Neural cell (in vitro differentiated cells): ENCODE data around the gene HIVEP3. TPM values are rescaled to one million over a fixed set of nuclear protein-coding genes. Genes with fewer than 3 reads are reported as not detected.

ENCODE experiments used
- H2AFZ ChIP-seq: fragments of 200-600, 300-800 bp; sonication (generic), shearing (Covaris generic); 2 replicates; pipeline ENCODE4 v1.6.0; 2014; ENCODE audit warnings: low read depth, mild to moderate bottlenecking, antibody characterized with exemption, low read length, moderate library complexity
- H3F3A ChIP-seq: fragments of 200-600 bp; shearing (Covaris generic); 2 replicates; pipeline ENCODE4 v1.6.1; 2016; ENCODE audit warnings: mild to moderate bottlenecking, moderate library complexity, mixed read lengths, antibody characterized with exemption, low read length; ENCODE audit not compliant: insufficient read depth, poor library complexity, severe bottlenecking
- H3K27ac ChIP-seq: fragments of 200-600, 300-800 bp; sonication (generic), shearing (Covaris generic); 2 replicates; pipeline ENCODE4 v1.5.1; 2014; ENCODE audit warnings: mild to moderate bottlenecking, low read length, moderate library complexity
- H3K27me3 ChIP-seq: fragments of 300-800, 200-600 bp; sonication (generic), shearing (Covaris generic); 2 replicates; pipeline ENCODE4 v1.6.0; 2014; ENCODE audit warnings: mild to moderate bottlenecking, low read depth, low read length, moderate library complexity; ENCODE audit not compliant: insufficient read depth
- H3K36me3 ChIP-seq: fragments of 300-800, 200-600 bp; sonication (generic), shearing (Covaris generic); 2 replicates; pipeline ENCODE4 v1.5.1; 2014; ENCODE audit warnings: mild to moderate bottlenecking, antibody characterized with exemption, low read length, moderate library complexity; ENCODE audit not compliant: insufficient read depth
- H3K4me2 ChIP-seq: fragments of 300-800, 200-600 bp; sonication (generic), shearing (Covaris generic); 2 replicates; pipeline ENCODE4 v1.6.0; 2014; ENCODE audit warnings: mild to moderate bottlenecking, low read length
- H3K4me3 ChIP-seq: fragments of 300-800, 200-600 bp; sonication (generic), shearing (Covaris generic); 2 replicates; pipeline ENCODE4 v1.5.1; 2014; ENCODE audit warnings: mild to moderate bottlenecking, low read length, moderate library complexity
- H3K79me2 ChIP-seq: fragments of 200-600 bp; shearing (Covaris generic); replicated peaks from 2 replicates; pipeline ENCODE4 v1.6.0; 2014; ENCODE audit warnings: mild to moderate bottlenecking, low read length, moderate library complexity; ENCODE audit not compliant: insufficient read depth
- H3K9ac ChIP-seq: fragments of 300-800, 200-600 bp; sonication (generic), shearing (Covaris generic); 2 replicates; pipeline ENCODE4 v1.6.1; 2016; ENCODE audit warnings: mild to moderate bottlenecking, low read length, mixed read lengths
- H3K9me2 ChIP-seq: fragments of 200-600 bp; shearing (Covaris generic); 2 replicates; pipeline ENCODE4 v1.6.1; 2016; ENCODE audit warnings: mild to moderate bottlenecking, low read length, mixed read lengths; ENCODE audit not compliant: insufficient read depth
- H3K9me3 ChIP-seq: fragments of 200-600, 300-800 bp; sonication (generic), shearing (Covaris generic); 2 replicates; pipeline ENCODE4 v1.6.1; 2016; ENCODE audit warnings: mild to moderate bottlenecking, mixed run types, low read length, moderate library complexity, mixed read lengths
- H4K20me1 ChIP-seq: fragments of 200-600 bp; shearing (Covaris generic); 2 replicates; pipeline ENCODE4 v1.6.1; 2016; ENCODE audit warnings: mild to moderate bottlenecking, mixed run types; ENCODE audit not compliant: insufficient read depth
- EP300 ChIP-seq: fragments of 450-650 bp; conservative IDR thresholded peaks from 2 replicates; pipeline ENCODE4 v1.6.1; 2014; ENCODE audit warnings: antibody characterized with exemption, mild to moderate bottlenecking, moderate library complexity; ENCODE audit not compliant: poor library complexity, severe bottlenecking
- EZH2 ChIP-seq: fragments of 200-600, 300-800 bp; shearing (Covaris generic), sonication (generic); IDR thresholded peaks from 2 replicates; pipeline ENCODE4 v1.6.1; 2014; ENCODE audit warnings: antibody characterized with exemption, low read length, borderline replicate concordance, mild to moderate bottlenecking; ENCODE audit not compliant: insufficient read depth, poor library complexity, severe bottlenecking
- MXI1 ChIP-seq: fragments of 450-650 bp; conservative IDR thresholded peaks from 2 replicates; pipeline ENCODE4 v1.6.1; 2014; ENCODE audit warnings: antibody characterized with exemption, mild to moderate bottlenecking; ENCODE audit not compliant: poor library complexity, severe bottlenecking
- POLR2AphosphoS5 ChIP-seq: IDR thresholded peaks from 2 replicates; pipeline ENCODE4 v1.6.1; 2012
- RAD21 ChIP-seq: fragments of 450-650 bp; conservative IDR thresholded peaks from 2 replicates; pipeline ENCODE4 v1.6.1; 2014; ENCODE audit warnings: antibody characterized with exemption, mild to moderate bottlenecking, moderate library complexity
- SMC3 ChIP-seq: fragments of 450-650 bp; conservative IDR thresholded peaks from 2 replicates; pipeline ENCODE4 v1.6.1; 2014; ENCODE audit warnings: antibody characterized with exemption, mild to moderate bottlenecking, moderate library complexity; ENCODE audit not compliant: poor library complexity
- TAF1 ChIP-seq: IDR thresholded peaks from 2 replicates; pipeline ENCODE4 v1.6.1; 2012; ENCODE audit warnings: low read depth
- polyA plus RNA-seq: library from polyadenylated mRNA; depleted of rRNA; stranded (reverse); fragments of >200 nt; gene quantifications from 2 replicates; pipeline ENCODE4 v1.2.3, GENCODE V29; 2014
- TF ChIP-seq, protein P1 (sequence below): fragments of 450-650 bp; IDR thresholded peaks from 2 replicates; pipeline ENCODE4 v1.5.1; 2014; ENCODE audit warnings: antibody characterized with exemption, mild to moderate bottlenecking, moderate library complexity; ENCODE audit not compliant: poor library complexity, severe bottlenecking
- TF ChIP-seq, protein P2 (sequence below): IDR thresholded peaks from 2 replicates; pipeline ENCODE4 v1.6.1; 2012; ENCODE audit warnings: borderline replicate concordance

The HIVEP3 gene
- polyA plus RNA-seq, 1 donor from 2014 or later: 2.6 TPM

DNA sequence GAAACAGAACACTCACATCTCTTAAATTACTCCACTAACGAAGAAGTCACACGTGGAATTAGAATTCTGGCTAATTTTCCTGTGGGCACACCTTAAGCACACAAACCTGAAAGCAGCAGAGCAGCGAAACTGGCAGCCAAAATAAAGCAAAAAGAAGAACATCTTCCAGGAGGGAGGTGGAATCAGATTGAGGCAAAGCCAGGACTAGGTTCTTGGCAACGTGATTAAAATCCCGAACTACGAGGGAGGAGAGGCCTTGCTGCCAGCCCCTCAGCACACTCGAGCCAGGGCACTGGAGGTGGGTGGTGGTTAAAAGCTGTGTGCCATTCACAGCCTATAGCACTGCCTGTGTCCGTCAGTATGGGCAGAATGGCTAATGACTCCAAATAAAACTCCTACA is 58.0 kb downstream of the HIVEP3 start:
- Histone ChIP-seq H3K4me3 (no peak overlapping the region), H3K79me2 (no peaks in the 10 kb centered on the region), H3F3A (no peaks in the 10 kb centered on the region), H3K36me3 (no peaks in the 10 kb centered on the region), H3K9ac (no peak overlapping the region), H4K20me1 (no peaks in the 10 kb centered on the region), H3K9me2 (no peaks in the 10 kb centered on the region), H3K27ac (no peak overlapping the region), H3K27me3 (no peaks in the 10 kb centered on the region), H3K4me2 (no peak overlapping the region), H3K9me3 (no peaks in the 10 kb centered on the region), H2AFZ (no peak overlapping the region)
- TF ChIP-seq POLR2AphosphoS5: no peak
- TF ChIP-seq EZH2: no peak
- TF ChIP-seq SMC3: no peak
- TF ChIP-seq EP300: no peak
- TF ChIP-seq RAD21: no peak
- TF ChIP-seq MXI1: no peak
- TF ChIP-seq, protein P1, sequence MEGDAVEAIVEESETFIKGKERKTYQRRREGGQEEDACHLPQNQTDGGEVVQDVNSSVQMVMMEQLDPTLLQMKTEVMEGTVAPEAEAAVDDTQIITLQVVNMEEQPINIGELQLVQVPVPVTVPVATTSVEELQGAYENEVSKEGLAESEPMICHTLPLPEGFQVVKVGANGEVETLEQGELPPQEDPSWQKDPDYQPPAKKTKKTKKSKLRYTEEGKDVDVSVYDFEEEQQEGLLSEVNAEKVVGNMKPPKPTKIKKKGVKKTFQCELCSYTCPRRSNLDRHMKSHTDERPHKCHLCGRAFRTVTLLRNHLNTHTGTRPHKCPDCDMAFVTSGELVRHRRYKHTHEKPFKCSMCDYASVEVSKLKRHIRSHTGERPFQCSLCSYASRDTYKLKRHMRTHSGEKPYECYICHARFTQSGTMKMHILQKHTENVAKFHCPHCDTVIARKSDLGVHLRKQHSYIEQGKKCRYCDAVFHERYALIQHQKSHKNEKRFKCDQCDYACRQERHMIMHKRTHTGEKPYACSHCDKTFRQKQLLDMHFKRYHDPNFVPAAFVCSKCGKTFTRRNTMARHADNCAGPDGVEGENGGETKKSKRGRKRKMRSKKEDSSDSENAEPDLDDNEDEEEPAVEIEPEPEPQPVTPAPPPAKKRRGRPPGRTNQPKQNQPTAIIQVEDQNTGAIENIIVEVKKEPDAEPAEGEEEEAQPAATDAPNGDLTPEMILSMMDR: no peak
- TF ChIP-seq, protein P2, sequence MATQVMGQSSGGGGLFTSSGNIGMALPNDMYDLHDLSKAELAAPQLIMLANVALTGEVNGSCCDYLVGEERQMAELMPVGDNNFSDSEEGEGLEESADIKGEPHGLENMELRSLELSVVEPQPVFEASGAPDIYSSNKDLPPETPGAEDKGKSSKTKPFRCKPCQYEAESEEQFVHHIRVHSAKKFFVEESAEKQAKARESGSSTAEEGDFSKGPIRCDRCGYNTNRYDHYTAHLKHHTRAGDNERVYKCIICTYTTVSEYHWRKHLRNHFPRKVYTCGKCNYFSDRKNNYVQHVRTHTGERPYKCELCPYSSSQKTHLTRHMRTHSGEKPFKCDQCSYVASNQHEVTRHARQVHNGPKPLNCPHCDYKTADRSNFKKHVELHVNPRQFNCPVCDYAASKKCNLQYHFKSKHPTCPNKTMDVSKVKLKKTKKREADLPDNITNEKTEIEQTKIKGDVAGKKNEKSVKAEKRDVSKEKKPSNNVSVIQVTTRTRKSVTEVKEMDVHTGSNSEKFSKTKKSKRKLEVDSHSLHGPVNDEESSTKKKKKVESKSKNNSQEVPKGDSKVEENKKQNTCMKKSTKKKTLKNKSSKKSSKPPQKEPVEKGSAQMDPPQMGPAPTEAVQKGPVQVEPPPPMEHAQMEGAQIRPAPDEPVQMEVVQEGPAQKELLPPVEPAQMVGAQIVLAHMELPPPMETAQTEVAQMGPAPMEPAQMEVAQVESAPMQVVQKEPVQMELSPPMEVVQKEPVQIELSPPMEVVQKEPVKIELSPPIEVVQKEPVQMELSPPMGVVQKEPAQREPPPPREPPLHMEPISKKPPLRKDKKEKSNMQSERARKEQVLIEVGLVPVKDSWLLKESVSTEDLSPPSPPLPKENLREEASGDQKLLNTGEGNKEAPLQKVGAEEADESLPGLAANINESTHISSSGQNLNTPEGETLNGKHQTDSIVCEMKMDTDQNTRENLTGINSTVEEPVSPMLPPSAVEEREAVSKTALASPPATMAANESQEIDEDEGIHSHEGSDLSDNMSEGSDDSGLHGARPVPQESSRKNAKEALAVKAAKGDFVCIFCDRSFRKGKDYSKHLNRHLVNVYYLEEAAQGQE: no peak
- TF ChIP-seq TAF1: no peak

DNA sequence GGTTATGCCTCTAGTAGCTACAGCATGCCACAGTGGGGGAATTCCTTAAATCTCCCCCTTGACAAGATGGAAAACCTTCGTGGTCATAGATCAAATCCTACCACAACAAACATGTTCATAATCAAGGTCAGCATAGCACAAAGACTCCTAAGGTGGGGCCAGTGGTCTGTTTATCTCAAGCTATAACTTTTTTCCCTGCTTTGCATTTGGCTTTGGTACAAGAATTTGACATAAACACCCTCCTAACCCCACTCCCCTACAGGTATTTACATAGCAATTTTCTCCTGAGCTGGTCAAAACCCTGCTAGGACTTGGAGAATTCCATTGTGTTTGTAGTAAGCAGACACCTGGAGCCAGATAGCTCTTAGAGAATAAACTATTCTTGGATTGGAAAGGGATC is 58.5 kb downstream of the HIVEP3 start:
- Histone ChIP-seq H3K4me3 (no peak overlapping the region), H3K27me3 (no peaks in the 10 kb centered on the region), H3K9ac (no peak overlapping the region), H3F3A (no peaks in the 10 kb centered on the region), H3K36me3 (no peaks in the 10 kb centered on the region), H4K20me1 (no peaks in the 10 kb centered on the region), H3K79me2 (no peaks in the 10 kb centered on the region), H3K9me3 (no peaks in the 10 kb centered on the region), H3K27ac (no peak overlapping the region), H2AFZ (no peak overlapping the region), H3K9me2 (no peaks in the 10 kb centered on the region), H3K4me2 (no peak overlapping the region)
- TF ChIP-seq POLR2AphosphoS5: no peak
- TF ChIP-seq, protein P2: no peak
- no peak for TF ChIP-seq SMC3
- TF ChIP-seq RAD21: no peak
- no peak for TF ChIP-seq MXI1
- TF ChIP-seq TAF1: no peak
- TF ChIP-seq EP300: no peak
- TF ChIP-seq EZH2: no peak
- TF ChIP-seq, protein P1: no peak
